ENCODE measurements around the gene TBXT.

TBXT gene

GRCh38 chr6:166112580-166112979 is 55.1 kb downstream of the TBXT start:
- DNase-seq = peak; percentile 34

- no peak for DNase-seq
Observed at GRCh38 chr6:166109608-166110007, 58.0 kb downstream of the TBXT start.

All from 8988T (cell line).